HG02642 (cell line): Measurements from ENCODE around the gene MED4.
"Not testable (repeated sequence)": the region's sequence is repeated elsewhere in the genome, so short reads cannot be mapped to it uniquely, and the experiment has no call there.

Experiments
- ATAC-seq: cut with Tn5 transposase; IDR thresholded peaks from one replicate; pipeline ENCODE4 v1.9.1; 2021; ENCODE audit warnings: mild to moderate bottlenecking; ENCODE audit not compliant: unreplicated experiment, poor library complexity

Gene MED4

GRCh38 chr13:48096670-48097069 lies 1.8 kb upstream of the MED4 start:
- ATAC-seq = no peak

- ATAC-seq = peak; percentile 21
Observed at GRCh38 chr13:48094404-48094780, 512 bp downstream of the MED4 start.

DNA sequence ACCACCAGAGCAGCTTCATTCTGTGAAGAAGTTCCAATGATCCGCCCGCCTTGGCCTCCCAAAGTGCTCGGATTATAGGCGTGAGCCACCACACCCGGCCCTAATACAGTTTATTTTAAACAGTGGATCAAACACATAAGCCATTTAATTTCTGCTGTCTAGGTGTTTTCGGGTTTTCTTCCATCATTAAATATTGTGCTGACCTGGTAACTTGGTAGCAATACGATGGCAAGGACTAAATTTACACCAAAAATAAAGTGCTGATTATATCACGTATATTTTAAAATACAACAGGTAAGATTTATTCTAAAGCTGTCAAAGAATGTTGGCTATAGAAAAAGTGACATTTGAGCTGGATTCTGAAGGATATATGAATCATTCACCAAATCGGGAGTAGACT lies 1.3 kb downstream of the MED4 start:
- no peak for ATAC-seq

- no peak for ATAC-seq
Observed at GRCh38 chr13:48086272-48086671, 8.6 kb downstream of the MED4 start.

- no peak for ATAC-seq
Observed at GRCh38 chr13:48081739-48082138, 13.2 kb downstream of the MED4 start.

- ATAC-seq = peak; percentile 96
Observed at GRCh38 chr13:48078251-48078656, 16.6 kb downstream of the MED4 start.

DNA sequence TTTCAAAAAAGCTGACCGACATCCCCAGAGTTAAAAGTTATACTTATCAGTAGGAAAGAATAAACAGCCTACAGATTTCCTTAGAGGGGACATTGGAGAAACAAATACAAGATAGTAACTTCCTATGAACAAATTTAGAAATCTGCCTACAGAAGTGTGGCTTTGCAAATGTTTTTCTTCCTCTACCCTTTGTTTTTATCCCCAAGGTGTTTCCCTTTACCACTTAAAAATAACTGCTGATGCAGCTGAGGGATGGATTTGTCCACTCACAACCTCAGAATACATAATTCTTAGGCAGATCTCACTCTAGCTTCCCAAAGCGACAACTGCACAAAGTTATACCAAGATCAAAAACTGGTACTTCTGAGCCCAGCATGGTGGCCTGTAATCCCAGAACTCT lies 20.9 kb downstream of the MED4 start:
- no peak for ATAC-seq

GRCh38 chr13:48072787-48073186 lies 22.1 kb downstream of the MED4 start:
- no peak for ATAC-seq

DNA sequence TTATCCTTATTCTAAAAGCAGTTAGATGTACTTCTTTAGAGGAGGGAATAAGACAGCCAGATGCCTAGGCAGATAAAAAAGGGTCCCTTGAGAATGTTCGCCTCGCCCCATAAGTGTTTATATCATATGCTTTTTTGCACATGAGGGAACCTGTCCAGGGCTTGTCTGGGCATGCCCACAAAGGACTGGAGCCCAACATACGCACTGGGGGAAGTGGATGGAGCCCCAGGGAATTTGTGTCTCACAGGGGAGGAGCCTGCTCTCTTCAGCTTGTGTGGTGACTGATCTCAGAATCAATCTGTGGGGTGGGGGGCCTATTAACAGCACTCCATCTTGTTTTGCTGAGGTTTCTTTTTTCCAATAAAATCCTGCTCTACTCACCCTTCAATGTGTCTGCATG lies 22.6 kb downstream of the MED4 start:
- ATAC-seq = no peak

GRCh38 chr13:48070942-48071341 lies 24.0 kb downstream of the MED4 start:
- no peak for ATAC-seq

GRCh38 chr13:48069573-48069972 lies 25.3 kb downstream of the MED4 start:
- no peak for ATAC-seq

DNA sequence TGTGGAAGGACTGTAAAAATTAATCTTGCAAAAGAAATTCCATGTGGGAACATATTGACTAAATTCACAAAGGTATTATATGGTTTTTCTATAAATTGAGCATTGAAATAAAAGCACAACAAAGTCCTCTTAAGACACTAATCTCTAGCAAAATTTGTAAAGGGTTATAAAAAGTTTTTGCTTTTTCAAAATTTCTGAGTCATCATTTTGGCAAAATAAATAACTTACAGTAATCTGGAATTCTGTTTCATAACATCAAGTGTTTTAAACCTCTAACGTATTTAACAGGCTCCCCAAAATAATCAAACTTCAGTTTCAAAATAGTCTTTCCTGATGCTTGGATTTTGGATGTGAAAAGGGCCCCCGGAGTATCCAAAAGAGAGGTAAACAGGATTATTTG lies 26.0 kb downstream of the MED4 start:
- ATAC-seq = no peak

GRCh38 chr13:48068036-48068435 lies 26.9 kb downstream of the MED4 start:
- no peak for ATAC-seq

- peak; percentile 92 for ATAC-seq
Observed at GRCh38 chr13:48066310-48066989, 28.5 kb downstream of the MED4 start.

DNA sequence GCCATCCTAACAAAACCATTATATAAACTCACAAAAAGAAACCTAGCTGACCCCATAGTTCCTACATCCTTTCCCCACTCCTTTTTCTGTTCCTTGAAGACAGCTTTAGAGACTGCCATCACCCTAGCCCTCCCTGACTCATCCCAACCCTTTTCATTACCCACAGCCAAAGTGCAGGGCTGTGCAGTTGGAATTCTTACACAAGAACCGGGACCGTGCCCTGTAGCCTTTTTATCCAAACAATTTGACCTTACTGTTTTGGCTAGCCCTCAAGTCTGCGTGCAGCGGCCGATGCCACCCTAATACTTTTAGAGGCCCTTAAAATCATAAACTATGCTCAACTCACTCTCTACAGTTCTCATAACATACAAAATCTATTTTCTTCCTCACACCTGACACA lies 35.0 kb downstream of the MED4 start:
- ATAC-seq = not testable (repeated sequence)

- ATAC-seq = not testable (repeated sequence)
Observed at GRCh38 chr13:48058536-48058935, 36.4 kb downstream of the MED4 start.

GRCh38 chr13:48055712-48056111 lies 39.2 kb downstream of the MED4 start:
- no peak for ATAC-seq

DNA sequence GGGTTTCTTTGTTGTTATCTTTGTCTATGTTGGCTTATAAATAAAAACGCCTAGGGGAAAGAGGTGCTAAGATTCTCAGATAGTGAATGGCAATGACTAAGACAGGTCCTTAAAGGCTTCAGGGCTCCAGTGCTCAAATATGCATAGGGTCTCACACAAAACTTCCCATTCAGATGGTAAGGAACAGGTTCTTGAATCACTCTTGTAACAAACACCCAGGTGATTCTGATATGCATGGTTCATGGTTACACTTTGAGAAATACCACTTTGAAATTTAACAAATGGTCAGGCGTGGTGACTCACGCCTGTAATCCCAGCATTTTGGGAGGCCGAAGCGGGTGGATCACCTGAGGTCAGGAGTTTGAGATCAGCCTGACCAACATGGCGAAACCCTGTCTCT lies 40.3 kb downstream of the MED4 start:
- no peak for ATAC-seq

GRCh38 chr13:48050550-48050949 lies 44.4 kb downstream of the MED4 start:
- ATAC-seq = no peak

- ATAC-seq = no peak
Observed at GRCh38 chr13:48043789-48044503, 51.0 kb downstream of the MED4 start.

DNA sequence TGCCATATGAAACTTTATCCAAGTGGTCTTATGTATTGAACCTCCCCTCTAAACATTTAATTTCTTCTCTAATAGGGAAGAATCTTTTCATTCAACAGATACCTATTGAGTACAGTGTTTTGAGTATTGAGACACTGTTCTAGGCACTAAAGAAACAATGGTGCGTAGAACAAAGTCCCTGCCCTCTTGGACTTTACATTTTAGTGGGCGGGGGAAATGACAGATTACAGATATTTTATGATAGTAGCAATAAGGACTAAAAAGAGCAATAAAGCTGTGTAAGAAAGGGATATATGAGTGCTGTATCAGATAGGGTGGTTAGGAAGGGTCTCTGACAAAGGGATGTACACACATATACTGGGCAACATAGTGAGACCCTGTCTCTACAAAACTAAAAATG lies 52.0 kb downstream of the MED4 start:
- ATAC-seq = no peak

DNA sequence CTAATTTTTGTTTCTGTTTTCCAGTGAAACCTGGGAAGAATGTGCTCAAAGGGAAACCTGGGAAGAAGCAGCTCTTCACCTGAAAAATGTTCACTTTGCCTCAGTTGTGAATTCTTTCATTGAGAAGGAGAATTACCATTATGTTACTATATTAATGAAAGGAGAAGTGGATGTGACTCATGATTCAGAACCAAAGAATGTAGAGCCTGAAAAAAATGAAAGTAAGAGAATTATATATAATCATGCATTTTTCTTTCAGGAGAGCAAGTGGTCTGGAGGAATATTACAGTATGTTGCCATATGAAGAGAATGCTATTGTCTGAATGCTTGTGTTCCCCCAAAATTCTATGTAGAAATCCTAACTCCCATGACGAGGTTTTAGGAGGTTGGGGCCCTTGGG lies 54.0 kb downstream of the MED4 start:
- ATAC-seq = no peak
